ENCODE data around the gene ENPP1. TPM values are rescaled to one million over a fixed set of nuclear protein-coding genes. Genes with fewer than 3 reads are reported as not detected.
"Not testable (repeated sequence)": the region's sequence is repeated elsewhere in the genome, so short reads cannot be mapped to it uniquely, and the experiment has no call there.

Gene ENPP1
- total RNA-seq, 1 donor, result 6.0 TPM

DNA sequence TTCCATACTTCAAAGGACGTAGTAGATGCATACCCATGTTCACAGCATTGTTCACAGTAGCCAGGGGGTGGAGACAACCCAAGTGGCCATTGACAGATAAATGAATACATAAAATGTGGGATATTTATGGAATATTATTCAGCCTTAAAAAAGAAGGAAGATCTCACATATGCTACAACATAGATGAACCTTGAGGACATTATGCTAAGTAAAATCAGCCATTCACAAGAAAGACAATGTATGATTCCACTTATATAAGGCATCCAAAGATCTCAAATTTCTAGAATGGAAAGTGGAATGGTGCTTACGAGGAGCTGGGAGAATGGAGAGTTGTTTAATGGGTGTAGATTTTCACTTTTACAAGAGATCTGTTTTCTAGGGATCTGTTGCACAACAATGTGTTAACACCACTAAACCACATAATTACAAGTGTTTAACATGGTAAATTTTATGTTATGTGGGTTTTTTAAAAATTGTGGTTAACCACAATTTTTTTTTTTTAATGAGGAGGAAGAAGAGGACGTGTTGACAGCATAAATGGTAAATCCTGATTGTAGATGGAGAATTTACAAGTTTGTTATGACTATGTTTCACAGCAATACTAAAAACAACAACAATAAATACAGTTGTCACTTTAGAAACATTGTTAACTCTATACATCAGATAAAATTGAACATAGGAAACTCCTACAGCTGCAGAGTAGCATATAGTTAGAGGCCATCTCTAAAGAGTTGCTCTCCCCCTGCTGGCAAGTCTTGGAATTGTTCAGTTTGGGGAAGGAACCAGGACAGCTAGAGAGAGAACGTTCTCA lies 101.8 kb downstream of the ENPP1 start:
- DNase-seq (ENCODE audit: low read depth), result peak; percentile 83

DNA sequence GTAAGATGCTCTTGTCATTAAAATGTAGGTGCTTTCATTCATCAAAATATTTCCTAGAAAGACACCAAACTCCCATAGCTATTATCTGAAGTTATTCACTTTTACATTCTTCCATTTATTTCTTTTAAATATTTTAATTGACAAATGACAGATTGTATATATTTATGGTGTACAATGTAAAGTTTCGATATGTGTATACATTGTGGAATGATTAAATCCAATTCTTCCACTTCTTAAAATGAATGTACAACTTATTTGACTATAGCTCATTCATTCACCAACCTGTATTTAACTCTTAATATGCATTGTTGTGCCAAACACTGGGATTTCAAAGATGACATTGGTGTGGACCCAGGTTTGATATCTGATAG lies 102.4 kb downstream of the ENPP1 start:
- TF ChIP-seq, protein P1, sequence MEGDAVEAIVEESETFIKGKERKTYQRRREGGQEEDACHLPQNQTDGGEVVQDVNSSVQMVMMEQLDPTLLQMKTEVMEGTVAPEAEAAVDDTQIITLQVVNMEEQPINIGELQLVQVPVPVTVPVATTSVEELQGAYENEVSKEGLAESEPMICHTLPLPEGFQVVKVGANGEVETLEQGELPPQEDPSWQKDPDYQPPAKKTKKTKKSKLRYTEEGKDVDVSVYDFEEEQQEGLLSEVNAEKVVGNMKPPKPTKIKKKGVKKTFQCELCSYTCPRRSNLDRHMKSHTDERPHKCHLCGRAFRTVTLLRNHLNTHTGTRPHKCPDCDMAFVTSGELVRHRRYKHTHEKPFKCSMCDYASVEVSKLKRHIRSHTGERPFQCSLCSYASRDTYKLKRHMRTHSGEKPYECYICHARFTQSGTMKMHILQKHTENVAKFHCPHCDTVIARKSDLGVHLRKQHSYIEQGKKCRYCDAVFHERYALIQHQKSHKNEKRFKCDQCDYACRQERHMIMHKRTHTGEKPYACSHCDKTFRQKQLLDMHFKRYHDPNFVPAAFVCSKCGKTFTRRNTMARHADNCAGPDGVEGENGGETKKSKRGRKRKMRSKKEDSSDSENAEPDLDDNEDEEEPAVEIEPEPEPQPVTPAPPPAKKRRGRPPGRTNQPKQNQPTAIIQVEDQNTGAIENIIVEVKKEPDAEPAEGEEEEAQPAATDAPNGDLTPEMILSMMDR (IDR thresholded peaks at IDR 0.05; ENCODE audit: insufficient read depth, low read depth, low read length), result no peak
- no peak overlapping the region for H3K4me3 ChIP-seq (ENCODE audit: low read depth, low read length)
- no peak for DNase-seq (ENCODE audit: low read depth)

More for the DNA sequence above, 101.8 kb downstream of the ENPP1 start:
- H3K4me3 ChIP-seq (ENCODE audit: low read depth, low read length), result no peak overlapping the region
- TF ChIP-seq, protein P1 (IDR thresholded peaks at IDR 0.05; ENCODE audit: insufficient read depth, low read depth, low read length), result peak; percentile 91

DNA sequence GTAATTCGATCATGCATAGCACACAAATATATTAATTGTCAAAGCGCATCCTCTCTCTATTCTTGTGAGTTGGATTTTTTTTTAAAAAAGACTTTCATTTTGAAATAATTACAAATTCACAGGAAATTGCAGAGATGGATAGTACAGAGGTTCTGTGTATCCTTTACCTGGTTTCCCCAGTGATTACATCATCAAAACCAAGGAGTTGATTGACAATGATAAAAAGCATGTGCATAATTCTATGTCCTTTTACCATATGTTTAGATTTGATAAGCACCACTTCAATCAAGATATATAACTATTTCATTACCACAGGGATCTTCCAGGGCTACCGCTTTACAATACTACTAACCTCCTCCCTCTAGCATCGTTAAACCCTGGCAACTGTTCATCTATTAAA lies 103.1 kb downstream of the ENPP1 start:
- TF ChIP-seq, protein P1 (IDR thresholded peaks at IDR 0.05; ENCODE audit: insufficient read depth, low read depth, low read length), result no peak
- no peak overlapping the region for H3K4me3 ChIP-seq (ENCODE audit: low read depth, low read length)
- DNase-seq (ENCODE audit: low read depth), result no peak

DNA sequence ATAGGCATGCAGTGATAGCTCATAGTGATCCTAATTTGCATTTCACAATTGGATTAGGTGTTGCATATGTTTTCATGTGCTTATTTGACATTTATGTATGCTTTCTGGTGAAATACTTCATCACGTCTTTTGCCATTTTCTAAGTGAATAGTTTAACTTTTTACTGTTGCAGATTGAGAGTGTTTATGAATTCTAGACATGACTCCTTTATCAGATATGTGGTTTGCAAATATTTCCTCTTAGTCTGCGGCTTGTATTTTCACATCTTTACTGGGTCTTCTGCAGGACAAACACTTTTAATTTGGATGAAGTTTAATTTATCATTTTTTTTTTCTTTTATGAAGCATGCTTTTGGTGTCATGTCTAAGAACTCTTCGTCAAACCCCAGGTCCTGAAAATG lies 104.1 kb downstream of the ENPP1 start:
- DNase-seq (ENCODE audit: low read depth), result peak; percentile 67

DNA sequence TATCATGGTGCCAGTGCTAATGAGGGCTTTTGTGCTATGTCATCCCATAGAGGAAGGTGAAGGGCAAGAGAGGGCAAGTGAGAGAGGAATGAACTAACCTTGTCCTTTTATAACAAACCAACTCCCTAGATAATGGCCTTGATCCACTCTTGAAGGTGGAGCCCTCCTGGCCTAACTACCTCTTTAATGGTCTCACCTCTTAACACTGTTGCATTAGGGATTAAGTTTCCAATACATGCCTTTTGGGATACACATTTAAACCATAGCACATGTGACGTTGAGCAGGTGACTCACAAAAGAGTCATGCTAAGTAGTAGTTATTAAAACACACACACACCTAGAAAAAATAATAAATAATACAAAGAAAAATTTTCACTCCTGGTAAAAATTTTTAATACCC lies 106.4 kb downstream of the ENPP1 start:
- TF ChIP-seq, protein P1 (IDR thresholded peaks at IDR 0.05; ENCODE audit: insufficient read depth, low read depth, low read length), result no peak
- DNase-seq (ENCODE audit: low read depth), result no peak
- no peak overlapping the region for H3K4me3 ChIP-seq (ENCODE audit: low read depth, low read length)

More for the DNA sequence above, 104.1 kb downstream of the ENPP1 start:
- no peak overlapping the region for H3K4me3 ChIP-seq (ENCODE audit: low read depth, low read length)
- TF ChIP-seq, protein P1 (IDR thresholded peaks at IDR 0.05; ENCODE audit: insufficient read depth, low read depth, low read length), result no peak

DNA sequence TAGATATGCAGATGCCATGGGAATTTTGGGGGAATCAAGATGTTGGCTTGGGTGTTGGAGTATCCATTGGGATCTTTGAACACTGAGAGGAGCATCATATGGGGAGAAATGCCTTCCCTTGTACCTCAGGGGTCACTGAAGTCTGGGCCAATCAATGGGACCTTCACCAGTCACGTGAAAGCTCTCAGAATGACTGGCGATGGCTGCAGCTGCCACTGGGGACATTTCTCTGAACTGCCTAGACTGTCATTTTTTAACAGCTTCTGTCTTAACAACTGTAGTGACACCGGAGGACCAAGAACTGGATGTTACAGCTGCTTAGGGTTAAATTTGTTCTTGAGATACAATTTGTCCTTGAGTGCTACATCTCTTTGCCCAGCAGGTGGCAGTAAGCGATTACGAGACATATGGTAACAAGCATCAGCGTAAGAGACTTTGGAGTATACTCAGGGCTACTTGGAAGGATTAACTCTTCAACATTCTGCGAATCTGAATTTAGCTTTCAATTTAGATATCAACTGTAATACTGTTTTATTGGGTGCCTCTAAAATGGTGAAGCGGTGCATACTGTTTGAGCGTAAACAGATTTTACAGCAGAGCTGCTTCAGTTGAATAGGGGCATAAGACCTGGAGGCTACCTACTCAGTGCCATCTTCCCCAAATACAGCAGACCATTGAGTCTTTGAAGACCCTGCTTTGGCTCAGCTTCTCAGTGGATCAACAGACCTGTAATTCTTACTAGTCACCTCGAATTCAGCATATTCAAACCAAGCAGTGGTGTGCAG lies 107.3 kb downstream of the ENPP1 start:
- no peak overlapping the region for H3K4me3 ChIP-seq (ENCODE audit: low read depth, low read length)
- DNase-seq (ENCODE audit: low read depth), result peak; percentile 82
- TF ChIP-seq, protein P1 (IDR thresholded peaks at IDR 0.05; ENCODE audit: insufficient read depth, low read depth, low read length), result peak; percentile 88

DNA sequence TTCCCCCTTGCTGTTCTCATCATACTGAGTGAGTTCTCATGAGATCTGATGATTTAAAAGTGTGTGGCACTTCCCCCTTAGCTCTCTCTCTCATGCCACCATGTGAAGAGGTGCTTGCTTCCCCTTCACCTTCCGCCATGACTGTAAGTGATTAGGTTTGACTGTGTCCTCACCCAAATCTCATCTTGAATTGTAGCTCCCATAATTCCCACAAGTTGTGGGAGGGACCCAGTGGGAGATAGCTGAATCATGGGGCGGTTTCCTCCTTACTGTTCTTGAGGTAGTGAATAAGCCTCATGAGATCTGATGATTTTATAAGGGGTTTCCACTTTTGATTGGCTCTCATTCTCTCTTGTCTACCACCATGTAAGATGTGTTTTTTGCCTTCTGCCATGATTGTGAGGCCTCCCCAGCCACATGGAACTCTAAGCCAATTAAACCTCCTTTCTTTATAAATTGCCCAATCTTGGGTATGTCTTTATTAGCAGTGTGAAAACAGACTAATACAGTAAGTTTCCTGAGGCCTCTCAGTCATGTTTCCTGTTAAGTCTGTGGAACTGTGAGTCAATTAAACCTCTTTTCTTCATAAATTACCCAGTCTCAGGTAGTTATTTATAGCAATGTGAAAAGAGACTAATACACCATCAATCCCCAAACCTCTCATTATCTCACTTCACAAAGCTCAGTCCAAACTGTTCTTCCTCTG lies 108.4 kb downstream of the ENPP1 start:
- H3K4me3 ChIP-seq (ENCODE audit: low read depth, low read length); DNase-seq (ENCODE audit: low read depth): not testable (repeated sequence)
